ENCODE data around the gene FOXC1.

- TF ChIP-seq, protein P1, sequence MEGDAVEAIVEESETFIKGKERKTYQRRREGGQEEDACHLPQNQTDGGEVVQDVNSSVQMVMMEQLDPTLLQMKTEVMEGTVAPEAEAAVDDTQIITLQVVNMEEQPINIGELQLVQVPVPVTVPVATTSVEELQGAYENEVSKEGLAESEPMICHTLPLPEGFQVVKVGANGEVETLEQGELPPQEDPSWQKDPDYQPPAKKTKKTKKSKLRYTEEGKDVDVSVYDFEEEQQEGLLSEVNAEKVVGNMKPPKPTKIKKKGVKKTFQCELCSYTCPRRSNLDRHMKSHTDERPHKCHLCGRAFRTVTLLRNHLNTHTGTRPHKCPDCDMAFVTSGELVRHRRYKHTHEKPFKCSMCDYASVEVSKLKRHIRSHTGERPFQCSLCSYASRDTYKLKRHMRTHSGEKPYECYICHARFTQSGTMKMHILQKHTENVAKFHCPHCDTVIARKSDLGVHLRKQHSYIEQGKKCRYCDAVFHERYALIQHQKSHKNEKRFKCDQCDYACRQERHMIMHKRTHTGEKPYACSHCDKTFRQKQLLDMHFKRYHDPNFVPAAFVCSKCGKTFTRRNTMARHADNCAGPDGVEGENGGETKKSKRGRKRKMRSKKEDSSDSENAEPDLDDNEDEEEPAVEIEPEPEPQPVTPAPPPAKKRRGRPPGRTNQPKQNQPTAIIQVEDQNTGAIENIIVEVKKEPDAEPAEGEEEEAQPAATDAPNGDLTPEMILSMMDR (IDR thresholded peaks at IDR 0.05; ENCODE audit: poor library complexity), result no peak
- TF ChIP-seq EZH2 (IDR thresholded peaks at IDR 0.05; ENCODE audit: borderline replicate concordance) (peak; percentile 91), EZH2phosphoT487 (IDR thresholded peaks at IDR 0.05; ENCODE audit: low read depth, severe bottlenecking, unreplicated experiment) (no peak)
Measured at GRCh38 chr6:1608222-1609040, 1.3 kb upstream of the FOXC1 start.

Data from hepatocyte (in vitro differentiated cells).